ENCODE results near the gene CAP2. TPM values are rescaled to one million over a fixed set of nuclear protein-coding genes. Genes with fewer than 3 reads are reported as not detected.

Gene CAP2
- total and polyA plus RNA-seq, 2 experiments from 2014 or later = 6.7 to 9.1 TPM

GRCh38 chr6:17421406-17421805 lies 28.0 kb downstream of the CAP2 start (continued):
- no peak for TF ChIP-seq ETS1 (IDR thresholded peaks at IDR 0.05)
- TF ChIP-seq NANOG (IDR thresholded peaks at IDR 0.05; ENCODE audit: borderline replicate concordance) = no peak
- TF ChIP-seq CREB1 (CRISPR knock-in tag; IDR thresholded peaks at IDR 0.05; ENCODE audit: low read depth) = no peak

- H3K9me3 Mint-ChIP-seq = no peaks in the 10 kb centered on the region
- Histone ChIP-seq H4K20me1 (replicated peaks; ENCODE audit: insufficient read depth) (no peaks in the 10 kb centered on the region; the same call in 1 of the 2 replicates), H3K4me1 (ENCODE audit: insufficient read depth) (peaks cover 6% of the 10 kb centered on the region; the same call in 1 of the 2 replicates), H3K36me3 (ENCODE audit: insufficient read depth) (no peaks in the 10 kb centered on the region), H2AFZ (no peak overlapping the region), H3K4me3 (no peak overlapping the region), H3F3A (replicated peaks; ENCODE audit: low read depth) (no peaks in the 10 kb centered on the region), H3K27ac (ENCODE audit: low read depth) (no peak overlapping the region), H3K27me3 (ENCODE audit: insufficient read depth) (no peaks in the 10 kb centered on the region), H3K9me2 (ENCODE audit: insufficient read depth) (no peaks in the 10 kb centered on the region), H3K4me2 (no peak overlapping the region), H3K79me2 (replicated peaks; ENCODE audit: insufficient read depth) (peaks cover 11% of the 10 kb centered on the region; the same call in 1 of the 2 replicates)
- TF ChIP-seq CTCF (conservative IDR thresholded peaks at IDR 0.05; ENCODE audit: low read depth in 2 of 2) (no peak), ZNF462 (CRISPR knock-in tag; IDR thresholded peaks at IDR 0.05) (no peak), ZNF114 (CRISPR knock-in tag; IDR thresholded peaks at IDR 0.05) (no peak)
- H3K4me3 Mint-ChIP-seq = no peak overlapping the region
- H3K27me3 Mint-ChIP-seq (ENCODE audit: insufficient read depth, low read depth, poor library complexity) = no peaks in the 10 kb centered on the region
- 0 out of 2 replicates have a peak overlapping the region, but pooled peaks have one; percentile 59 for H3K27ac Mint-ChIP-seq
- ATAC-seq (no peak), DNase-seq (ENCODE audit: low spot score) (no peak)
- H3K4me1 Mint-ChIP-seq = peaks cover 5% of the 10 kb centered on the region; the same call in 2 of the 3 replicates
- peaks cover 9% of the 10 kb centered on the region; the same call in 1 of the 3 replicates for H3K36me3 Mint-ChIP-seq (ENCODE audit: low read depth)
These were observed 29.6 kb downstream of the CAP2 start for GRCh38 chr6:17423026-17423425.

All from GM23338 (cell line).